Vein endothelial cell (primary cell): ENCODE data around the gene UNG. TPM values are rescaled to one million over a fixed set of nuclear protein-coding genes. Genes with fewer than 3 reads are reported as not detected.

ENCODE experiments used
- small RNA-seq: library from RNA; depleted of rRNA; stranded (forward); fragments of <200 nt; gene quantifications from one replicate; pipeline ENCODE3, GENCODE V24; 2012
- total RNA-seq: library from RNA; depleted of rRNA; stranded (reverse); fragments of >200 nt; gene quantifications from 2 replicates; pipeline ENCODE4 v1.2.3, GENCODE V29; 2012

Gene UNG
- 29.4 and 32.6 TPM in 2 replicates for total RNA-seq

DNA sequence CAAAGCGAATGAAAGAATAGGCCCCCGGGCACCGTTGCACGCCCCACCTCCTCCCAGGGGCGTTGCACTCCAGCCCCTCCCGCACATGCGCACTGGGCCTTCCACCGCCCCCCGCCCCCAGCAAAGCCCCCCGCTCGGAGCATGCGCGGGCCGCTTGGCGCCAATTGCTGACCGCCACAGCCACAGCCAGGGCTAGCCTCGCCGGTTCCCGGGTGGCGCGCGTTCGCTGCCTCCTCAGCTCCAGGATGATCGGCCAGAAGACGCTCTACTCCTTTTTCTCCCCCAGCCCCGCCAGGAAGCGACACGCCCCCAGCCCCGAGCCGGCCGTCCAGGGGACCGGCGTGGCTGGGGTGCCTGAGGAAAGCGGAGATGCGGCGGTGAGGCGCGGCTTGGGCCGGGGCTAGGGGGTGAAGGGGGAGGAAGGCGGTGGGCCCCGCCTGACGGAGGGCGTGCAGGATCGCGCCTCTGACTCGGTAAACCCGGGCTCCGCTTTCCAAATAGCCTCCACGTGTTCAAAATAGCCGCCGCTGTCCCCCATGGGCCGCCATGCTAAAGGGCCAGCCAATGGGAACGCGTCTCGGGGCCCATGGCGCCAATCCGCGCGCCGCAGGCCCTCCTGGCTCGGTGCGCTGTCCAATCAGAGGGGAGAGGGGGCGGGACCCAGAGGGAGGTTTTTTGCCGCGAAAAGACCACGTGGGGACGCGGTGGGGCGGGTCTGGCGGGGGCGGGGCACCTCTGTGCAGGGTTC, at the start of gene UNG:
Gene UNG, plus strand, starts transcription at position 163 of the 748 bp plus-strand sequence. Its CDS starts 83 bp downstream, at position 246.

DNA sequence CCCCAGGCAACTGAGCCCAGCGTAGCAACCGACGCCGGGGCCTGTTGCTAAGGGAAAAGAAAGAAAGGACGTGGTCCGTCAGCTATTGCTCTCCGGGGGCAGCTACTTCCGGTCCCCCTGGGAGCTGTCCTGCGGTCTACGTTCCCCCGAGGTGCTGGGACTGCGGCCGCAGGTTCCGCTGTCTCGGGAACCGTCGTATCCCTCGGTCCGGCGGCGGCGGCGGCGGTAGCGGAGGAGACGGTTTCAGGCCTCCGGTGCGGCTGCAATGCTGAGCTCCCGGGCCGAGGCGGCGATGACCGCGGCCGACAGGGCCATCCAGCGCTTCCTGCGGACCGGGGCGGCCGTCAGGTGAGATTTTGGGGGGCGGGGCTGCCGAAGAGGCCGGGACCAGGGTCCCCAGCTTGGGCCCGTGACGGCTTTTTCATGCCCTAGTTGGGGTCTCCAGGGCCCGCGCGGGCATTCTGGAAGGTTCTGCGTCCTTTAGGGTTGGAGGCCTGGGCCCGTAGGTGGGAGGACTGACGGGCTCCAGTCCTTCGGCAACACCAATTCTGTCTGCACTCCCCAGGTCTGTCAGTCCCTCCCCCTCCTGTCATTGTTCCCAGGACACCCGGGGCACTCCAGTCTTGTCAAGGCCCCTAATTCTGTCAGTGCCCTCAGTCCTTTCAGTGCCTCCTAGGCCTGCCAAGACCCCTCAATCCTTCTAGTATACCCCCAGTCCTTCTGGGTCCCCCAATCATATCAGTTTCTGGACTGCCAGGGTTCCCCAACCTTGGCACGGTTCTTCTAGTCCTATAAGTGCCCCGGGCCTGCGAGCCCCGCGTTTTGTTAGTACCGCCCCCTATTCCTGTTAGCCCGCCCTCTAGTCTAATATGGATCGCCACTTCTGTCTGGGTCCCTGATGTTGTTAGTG, 44.7 kb upstream of the UNG start, which contains the start of gene USP30:
Gene USP30, plus strand, starts transcription at position 163 of the 910 bp plus-strand sequence. Its CDS starts 103 bp downstream, at position 266.

DNA sequence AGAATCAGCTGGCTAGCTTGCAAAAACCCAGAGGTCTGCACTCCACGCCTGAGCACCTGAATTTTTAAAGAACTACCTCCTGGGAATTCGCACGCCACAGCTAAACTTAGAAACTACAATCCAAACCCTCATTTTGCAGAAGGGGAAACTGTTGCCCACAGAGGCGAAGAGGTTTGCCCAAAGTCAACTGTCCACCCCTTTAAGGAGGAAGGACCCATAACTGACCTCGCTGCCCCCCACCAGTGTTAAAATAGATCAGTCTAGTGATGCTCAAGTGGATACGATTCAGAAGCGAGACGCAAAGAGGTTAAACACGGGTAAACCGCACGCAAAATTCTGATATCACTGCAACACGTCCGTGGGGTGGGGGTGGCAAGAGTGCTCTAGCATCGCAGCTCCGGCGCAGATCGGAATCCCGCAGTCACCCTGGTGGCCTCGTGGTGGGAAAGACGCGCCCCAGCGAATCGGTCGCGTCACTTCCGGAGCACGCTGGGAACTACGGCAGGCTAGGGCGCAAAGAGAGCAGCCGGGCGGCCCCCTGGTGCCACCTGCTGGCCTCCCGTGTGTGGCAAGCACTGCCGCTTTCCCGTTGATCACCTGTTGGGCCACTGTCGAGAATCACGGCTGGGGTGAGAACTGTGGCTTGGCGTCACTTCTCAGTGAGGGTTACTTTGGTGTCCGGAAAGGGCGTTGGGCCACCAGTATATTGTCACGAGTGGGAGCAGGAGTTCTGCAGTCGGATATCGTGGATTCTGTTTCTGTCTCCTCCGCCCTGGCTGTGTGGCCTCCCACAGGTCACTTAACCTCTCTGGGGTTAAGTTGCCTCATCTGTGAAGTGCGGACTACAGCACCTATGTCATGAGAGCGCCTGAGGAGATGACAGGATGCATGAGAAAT, 4.1 kb upstream of the UNG start, which contains the start of gene ALKBH2:
Gene ALKBH2, minus strand, starts transcription at position 451 of the 897 bp plus-strand sequence. CDS start 686 bp downstream, outside the sequence.

DNA sequence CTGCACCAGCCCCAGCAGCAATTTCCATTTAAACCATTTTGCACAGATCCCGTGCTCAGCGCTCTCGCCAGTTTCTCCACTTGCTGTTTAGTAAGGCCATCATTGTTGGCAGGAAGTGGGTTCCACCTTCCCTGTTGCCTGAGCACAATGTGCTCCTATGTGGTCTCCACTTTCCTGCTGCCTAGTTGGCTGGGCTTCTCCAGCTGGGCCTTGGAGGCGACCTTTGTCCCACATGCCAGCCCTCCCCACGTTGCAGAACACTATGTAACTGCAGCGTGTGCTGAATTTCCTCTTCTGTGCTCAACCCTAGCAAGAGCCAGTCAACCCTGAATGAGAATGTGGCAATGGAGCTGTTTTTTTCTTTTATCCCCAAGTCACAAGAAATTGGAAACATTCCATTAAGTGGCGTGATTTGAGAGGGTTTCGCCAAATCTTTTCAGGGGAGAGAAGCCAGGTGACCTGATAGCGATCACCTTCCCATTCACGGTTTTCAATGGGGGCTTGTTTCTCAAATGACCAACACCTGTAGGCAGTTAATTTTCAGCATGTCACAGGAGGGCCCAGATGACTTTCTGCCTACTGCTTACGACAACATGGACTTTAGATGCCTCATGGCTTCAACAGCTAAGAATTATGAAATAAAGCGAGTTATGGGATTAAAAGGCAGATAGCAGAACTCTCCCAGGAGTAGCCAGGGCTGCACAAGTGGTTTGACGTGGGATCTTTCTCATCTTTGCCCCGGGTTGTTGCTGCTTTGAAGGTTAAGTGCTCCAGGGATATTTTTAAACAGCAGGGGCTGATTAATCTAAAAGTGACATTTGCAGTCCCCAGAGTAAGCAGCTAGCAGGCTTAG, 18.6 kb downstream of the UNG start, which contains the start of gene ACACB:
Gene ACACB, plus strand, starts transcription at position 830 of the 853 bp plus-strand sequence. CDS start 22,819 bp downstream, outside the sequence.

Small RNA genes lying within 50 kb of the gene (small RNA-seq; reads per million reads assigned to genes)
- gene RNA5SP372, result 0.08 reads per million

Other genes with a start within 250 kb of the UNG start
- gene SSH1, start 240.0 kb upstream of the UNG start, total RNA-seq, result 25.8 and 28.8 TPM in 2 replicates
- gene DAO, start 217.5 kb upstream of the UNG start, total RNA-seq, result not detected in 2 replicates
- gene SVOP, start 76.5 kb upstream of the UNG start, total RNA-seq, result not detected in 2 replicates
- gene USP30, start 45.0 kb upstream of the UNG start, total RNA-seq, result 11.2 and 14.4 TPM in 2 replicates
- gene ALKBH2, start 4.1 kb upstream of the UNG start, total RNA-seq, result 8.5 and 9.7 TPM in 2 replicates
- 2.6 and 3.6 TPM in 2 replicates for gene ACACB, start 19.0 kb downstream of the UNG start, total RNA-seq
- gene FOXN4, start 211.7 kb downstream of the UNG start, total RNA-seq, result not detected in 2 replicates